ENCODE results near the gene HDAC6.
"Not testable (repeated sequence)": the region's sequence is repeated elsewhere in the genome, so short reads cannot be mapped to it uniquely, and the experiment has no call there.

DNA sequence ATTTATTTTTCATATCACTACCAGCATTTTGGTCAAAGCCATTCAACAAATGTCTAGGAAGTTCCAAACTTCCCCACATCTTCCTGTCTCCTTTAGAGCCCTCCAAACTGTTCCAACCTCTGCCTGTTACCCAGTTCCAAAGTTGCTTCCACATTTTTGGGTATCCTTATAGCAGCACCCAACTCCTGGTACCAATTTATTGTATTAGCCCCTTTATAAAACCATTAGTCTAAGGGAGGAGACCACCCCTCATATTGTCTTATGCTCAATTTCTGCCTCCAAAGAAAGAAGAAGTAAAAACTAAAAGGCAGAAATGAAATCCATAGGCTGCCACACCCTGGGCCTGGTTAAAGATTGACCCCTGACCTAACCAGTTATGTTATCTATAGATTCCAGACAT is 51.6 kb downstream of the HDAC6 start:
- TF ChIP-seq, protein P1, sequence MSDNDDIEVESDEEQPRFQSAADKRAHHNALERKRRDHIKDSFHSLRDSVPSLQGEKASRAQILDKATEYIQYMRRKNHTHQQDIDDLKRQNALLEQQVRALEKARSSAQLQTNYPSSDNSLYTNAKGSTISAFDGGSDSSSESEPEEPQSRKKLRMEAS (IDR thresholded peaks at IDR 0.05) = not testable (repeated sequence)
- TF ChIP-seq, protein P2, sequence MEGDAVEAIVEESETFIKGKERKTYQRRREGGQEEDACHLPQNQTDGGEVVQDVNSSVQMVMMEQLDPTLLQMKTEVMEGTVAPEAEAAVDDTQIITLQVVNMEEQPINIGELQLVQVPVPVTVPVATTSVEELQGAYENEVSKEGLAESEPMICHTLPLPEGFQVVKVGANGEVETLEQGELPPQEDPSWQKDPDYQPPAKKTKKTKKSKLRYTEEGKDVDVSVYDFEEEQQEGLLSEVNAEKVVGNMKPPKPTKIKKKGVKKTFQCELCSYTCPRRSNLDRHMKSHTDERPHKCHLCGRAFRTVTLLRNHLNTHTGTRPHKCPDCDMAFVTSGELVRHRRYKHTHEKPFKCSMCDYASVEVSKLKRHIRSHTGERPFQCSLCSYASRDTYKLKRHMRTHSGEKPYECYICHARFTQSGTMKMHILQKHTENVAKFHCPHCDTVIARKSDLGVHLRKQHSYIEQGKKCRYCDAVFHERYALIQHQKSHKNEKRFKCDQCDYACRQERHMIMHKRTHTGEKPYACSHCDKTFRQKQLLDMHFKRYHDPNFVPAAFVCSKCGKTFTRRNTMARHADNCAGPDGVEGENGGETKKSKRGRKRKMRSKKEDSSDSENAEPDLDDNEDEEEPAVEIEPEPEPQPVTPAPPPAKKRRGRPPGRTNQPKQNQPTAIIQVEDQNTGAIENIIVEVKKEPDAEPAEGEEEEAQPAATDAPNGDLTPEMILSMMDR (IDR thresholded peaks at IDR 0.05 in 2 of 3, conservative IDR thresholded peaks at IDR 0.05 in 1 of 3; ENCODE audit: borderline replicate concordance in 1 of 3, insufficient read depth in 1 of 3, low read depth in 2 of 3, low read length in 2 of 3) = not testable (repeated sequence)
- TF ChIP-seq YY1 (IDR thresholded peaks at IDR 0.05; ENCODE audit: extremely low read depth, insufficient replicate concordance, low read depth, low read length); SP1 (IDR thresholded peaks at IDR 0.05; ENCODE audit: low read depth); EZH2 (IDR thresholded peaks at IDR 0.05); RAD21 (IDR thresholded peaks at IDR 0.05; ENCODE audit: low read depth); ZNF274 (IDR thresholded peaks at IDR 0.05; ENCODE audit: low read depth, low read length); TCF7L2 (IDR thresholded peaks at IDR 0.05; ENCODE audit: borderline replicate concordance, extremely low read depth, insufficient read depth, insufficient read length); EZH2phosphoT487 (IDR thresholded peaks at IDR 0.05; ENCODE audit: borderline replicate concordance); ELF1 (IDR thresholded peaks at IDR 0.05; ENCODE audit: borderline replicate concordance, low read depth); POLR2AphosphoS5 (IDR thresholded peaks at IDR 0.05; ENCODE audit: low read depth, low read length); FOSL1 (IDR thresholded peaks at IDR 0.05; ENCODE audit: low read depth); POLR2A (IDR thresholded peaks at IDR 0.05; ENCODE audit: borderline replicate concordance, extremely low read depth, insufficient read depth, insufficient read length): not testable (repeated sequence)
- TF ChIP-seq, protein P3, sequence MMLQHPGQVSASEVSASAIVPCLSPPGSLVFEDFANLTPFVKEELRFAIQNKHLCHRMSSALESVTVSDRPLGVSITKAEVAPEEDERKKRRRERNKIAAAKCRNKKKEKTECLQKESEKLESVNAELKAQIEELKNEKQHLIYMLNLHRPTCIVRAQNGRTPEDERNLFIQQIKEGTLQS (IDR thresholded peaks at IDR 0.05) = not testable (repeated sequence)
